HL-60 (cell line): ENCODE results near the gene BANP.

Experiments used
- CTCF ChIP-seq: IDR thresholded peaks from one replicate; pipeline ENCODE4 v1.5.1; 2011; ENCODE audit warnings: low read length, control low read depth, inconsistent platforms; ENCODE audit not compliant: insufficient read depth
- POLR2AphosphoS5 ChIP-seq: IDR thresholded peaks from 2 replicates; pipeline ENCODE4 v1.6.1; 2012; ENCODE audit warnings: low read depth

DNA sequence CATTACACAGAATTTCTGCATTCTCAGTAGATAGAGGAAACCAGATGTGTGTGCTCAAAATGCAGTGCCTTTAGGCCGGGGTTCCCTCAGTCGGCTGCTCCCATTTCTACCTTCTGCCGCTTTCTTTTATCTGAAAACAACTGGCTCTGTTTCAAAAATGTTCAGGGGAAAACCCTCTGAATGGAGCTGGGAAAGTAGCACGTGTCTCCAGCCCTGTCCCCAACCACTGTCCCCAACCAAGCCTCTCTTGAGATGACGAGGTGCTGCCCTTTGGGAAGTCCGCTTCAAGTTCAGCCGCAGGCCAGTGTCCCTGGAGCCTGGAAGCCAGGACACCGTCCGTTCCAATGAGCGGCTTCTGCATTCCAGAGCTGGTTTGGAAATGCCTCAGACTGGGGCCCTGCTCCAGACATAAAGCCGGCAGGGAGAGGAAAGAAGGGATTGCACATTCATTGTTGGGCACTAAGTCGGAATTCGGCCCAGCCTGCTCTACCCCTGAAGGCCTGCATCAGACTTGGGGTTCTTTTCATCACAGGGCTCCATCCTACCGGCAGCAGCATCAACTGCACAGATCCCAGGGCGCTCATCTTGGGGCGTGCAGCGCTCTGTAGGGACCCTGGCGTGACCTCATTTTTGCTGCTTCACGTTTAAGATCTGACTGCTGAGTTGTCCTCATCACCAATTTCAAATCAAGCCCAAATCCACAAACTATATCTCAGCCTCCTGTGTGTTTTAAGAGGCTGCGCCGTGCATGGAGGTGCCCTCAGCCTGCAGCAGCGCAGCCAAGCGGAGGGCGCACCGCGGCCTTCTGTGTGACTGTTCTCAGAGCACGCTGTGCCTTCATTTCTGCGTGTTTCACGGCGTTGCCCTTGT is 111.3 kb downstream of the BANP start:
- no peak for TF ChIP-seq CTCF
- TF ChIP-seq POLR2AphosphoS5 = no peak
